Common myeloid progenitor, CD34-positive (primary cell): ENCODE measurements around the gene TAAR8.
A peak's percentile ranks its signal among the peaks of the same experiment; 100 is the strongest.
"Not testable (repeated sequence)": the region's sequence is repeated elsewhere in the genome, so short reads cannot be mapped to it uniquely, and the experiment has no call there.

Experiments
- CTCF ChIA-PET: fragments of 350-600 bp; sonication (Branson Sonifier 250); formaldehyde crosslinking; loops from one replicate; lab custom pipeline; 2021; ENCODE audit warnings: antibody characterized with exemption; lab: Charles Lee
- POLR2A ChIA-PET: fragments of 350-600 bp; sonication (Branson Sonifier 250); formaldehyde crosslinking; loops from one replicate; lab custom pipeline; 2021; ENCODE audit warnings: antibody characterized with exemption; lab: Charles Lee
- DNase-seq, 3 donors: peaks; one replicate each; pipeline versions ENCODE4 v3.0.0 to v3.0.0-alpha.2; 2013
- H3K27ac ChIP-seq, 2 experiments: 1 replicate in 1 of 2; 2 replicates in 1 of 2; pipeline ENCODE4 v1.7.0; 2013; ENCODE audit warnings: inconsistent platforms in 2 of 2, low read length in 2 of 2, mild to moderate bottlenecking in 2 of 2, low read depth in 1 of 2, moderate library complexity in 1 of 2; ENCODE audit not compliant: severe bottlenecking in 2 of 2, insufficient read depth in 1 of 2, poor library complexity in 1 of 2
- H3K27me3 ChIP-seq, 5 experiments: replicated peaks in 2 of 5; 1 replicate in 3 of 5; 2 replicates in 2 of 5; pipeline versions ENCODE4 v1.6.1 to v1.7.0; 2013; ENCODE audit warnings: low read length in 4 of 5, mild to moderate bottlenecking in 2 of 5, moderate library complexity in 2 of 5, inconsistent platforms in 1 of 5; ENCODE audit not compliant: insufficient read depth in 5 of 5, control insufficient read depth in 4 of 5
- H3K36me3 ChIP-seq, 4 experiments: 1 replicate in 2 of 4; 2 replicates in 2 of 4; pipeline versions ENCODE4 v1.6.1 to v1.7.0; 2013; ENCODE audit warnings: low read length in 3 of 4, control low read depth in 1 of 4, mild to moderate bottlenecking in 1 of 4; ENCODE audit not compliant: control insufficient read depth in 4 of 4, insufficient read depth in 4 of 4
- H3K4me1 ChIP-seq, 4 experiments: 1 replicate in 3 of 4; 2 replicates in 1 of 4; pipeline versions ENCODE4 v1.6.1 to v1.7.1; 2013; ENCODE audit warnings: low read length in 3 of 4, mild to moderate bottlenecking in 3 of 4, control low read depth in 1 of 4, inconsistent platforms in 1 of 4, moderate library complexity in 1 of 4; ENCODE audit not compliant: control insufficient read depth in 4 of 4, insufficient read depth in 4 of 4; ENCODE audit errors: control extremely low read depth in 1 of 4
- H3K4me3 ChIP-seq, 7 experiments: 1 replicate in 4 of 7; 2 replicates in 3 of 7; pipeline versions ENCODE4 v1.5.1 to v1.7.0; 2013; ENCODE audit warnings: mild to moderate bottlenecking in 7 of 7, low read length in 6 of 7, moderate library complexity in 6 of 7, inconsistent platforms in 2 of 7, low read depth in 2 of 7, control low read depth in 1 of 7; ENCODE audit not compliant: insufficient read depth in 4 of 7, control insufficient read depth in 1 of 7; ENCODE audit errors: extremely low read depth in 1 of 7
- H3K9me3 ChIP-seq, 5 experiments: 1 replicate in 4 of 5; 2 replicates in 1 of 5; pipeline versions ENCODE4 v1.6.1 to v1.7.1; 2013; ENCODE audit warnings: low read length in 4 of 5, mild to moderate bottlenecking in 2 of 5, inconsistent platforms in 1 of 5, low read depth in 1 of 5, moderate library complexity in 1 of 5; ENCODE audit not compliant: control insufficient read depth in 4 of 5, insufficient read depth in 2 of 5; ENCODE audit errors: control extremely low read depth in 1 of 5
- WGBS: methylation state at CpG from one replicate; pipeline ENCODE4 v1.1.5; 2013; ENCODE audit not compliant: insufficient coverage; 5-methylcytosine and 5-hydroxymethylcytosine counted together

The TAAR8 gene

DNA sequence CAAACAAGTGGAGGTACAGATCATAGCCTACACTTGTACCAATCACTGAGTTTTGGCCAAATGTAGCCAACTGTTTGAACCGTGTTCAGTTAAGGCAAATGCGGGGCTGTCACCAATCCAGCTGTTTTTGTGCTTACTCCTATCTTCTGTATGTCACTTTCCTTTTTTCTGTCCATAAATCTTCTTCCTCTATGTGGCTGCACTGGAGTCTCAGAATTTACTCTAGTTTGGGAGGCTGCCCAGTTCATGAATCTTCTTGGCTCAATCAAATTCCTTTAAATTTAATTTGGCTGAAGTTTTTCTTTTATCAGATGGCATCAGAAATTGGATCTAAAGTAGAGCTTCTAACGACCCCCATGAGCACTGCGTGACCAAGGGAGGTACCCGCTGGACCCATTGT lies 27.8 kb upstream of the TAAR8 start:
- 100% methylated on average over 4 of the region's 5 CpGs for WGBS
- peaks cover 0 to 2% (median 0%) of the 10 kb centered on the region in 5 experiments for H3K27me3 ChIP-seq
- no peak overlapping the region for H3K27ac ChIP-seq
- no peaks in the 10 kb centered on the region for H3K36me3 ChIP-seq
- no peaks in the 10 kb centered on the region for H3K4me1 ChIP-seq
- ChIA-PET CTCF (interaction anchor here (0.9 to 1.3 kb wide), 3 partner anchors 26 to 291 kb away, joined by 3 to 4 read pairs (median 3); no protein-coding TSS in a partner anchor), POLR2A (no interaction called here)
- no peaks in the 10 kb centered on the region for H3K9me3 ChIP-seq
- DNase-seq, result no peak
- H3K4me3 ChIP-seq, result no peak overlapping the region

DNA sequence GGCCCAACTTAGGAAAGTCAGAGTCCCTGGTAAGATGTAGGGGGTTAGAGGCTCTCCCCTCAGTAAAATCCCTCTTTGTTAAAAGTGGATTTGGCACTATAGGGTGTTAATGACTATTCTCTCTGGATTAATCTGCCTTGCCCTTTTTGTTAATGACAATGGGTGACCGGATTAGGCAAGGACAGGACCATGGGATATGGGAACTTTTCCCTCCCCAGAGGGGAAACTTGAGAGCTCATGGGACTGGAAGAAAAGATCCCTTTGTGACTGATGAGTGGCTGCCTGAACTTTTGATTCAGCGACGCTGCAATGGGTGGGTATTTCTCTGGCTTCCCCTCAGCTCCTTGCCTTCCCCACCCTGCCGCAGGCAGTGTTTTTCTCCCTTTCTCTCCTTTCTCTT lies 26.6 kb upstream of the TAAR8 start:
- Histone ChIP-seq H3K9me3 (no peaks in the 10 kb centered on the region), H3K27ac (no peak overlapping the region), H3K27me3 (peaks cover 0 to 2% (median 0%) of the 10 kb centered on the region in 5 experiments), H3K4me1 (peaks cover 0 to 2% (median 0%) of the 10 kb centered on the region in 4 experiments), H3K4me3 (no peak overlapping the region), H3K36me3 (no peaks in the 10 kb centered on the region)
- POLR2A ChIA-PET, result no interaction called here
- WGBS, result 89% methylated on average over 4 of the region's 4 CpGs
- no peak for DNase-seq
- CTCF ChIA-PET, result interaction anchor here (1.2 to 3.7 kb wide), 3 partner anchors 9 to 239 kb away, joined by 3 to 18 read pairs (median 7); no protein-coding TSS in a partner anchor

DNA sequence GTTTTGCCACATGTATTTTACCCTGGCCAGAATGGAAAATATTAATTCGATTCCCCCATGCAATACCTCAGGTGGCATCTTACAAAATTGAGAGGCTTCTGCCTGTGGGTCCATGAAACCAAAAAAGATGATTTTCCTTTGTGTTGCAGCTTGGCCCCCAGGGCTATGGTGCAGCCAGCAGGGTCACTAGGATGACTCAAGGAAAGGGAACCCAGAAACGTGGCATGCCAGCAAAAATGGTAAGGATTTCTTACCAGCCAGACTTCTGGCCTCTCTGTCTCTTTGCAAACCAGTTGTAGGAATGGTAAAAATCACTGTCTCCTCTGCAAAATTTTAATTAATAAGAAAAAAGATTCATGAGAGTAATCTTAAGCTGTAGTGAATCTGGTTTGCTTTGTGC lies 26.0 kb upstream of the TAAR8 start:
- H3K4me3 ChIP-seq, result no peak overlapping the region
- ChIA-PET CTCF (interaction anchor here (0.9 to 3.7 kb wide), 4 partner anchors 9 to 272 kb away, joined by 3 to 18 read pairs (median 5); partner anchors contain the start of genes SLC18B1 and STX7), POLR2A (no interaction called here)
- no peak for DNase-seq
- H3K4me1 ChIP-seq, result peaks cover 0 to 2% (median 0%) of the 10 kb centered on the region in 4 experiments
- 100% methylated on average over 1 of the region's 2 CpGs for WGBS
- H3K27me3 ChIP-seq, result peaks cover 0 to 2% (median 0%) of the 10 kb centered on the region in 5 experiments
- H3K36me3 ChIP-seq, result no peaks in the 10 kb centered on the region
- H3K9me3 ChIP-seq, result no peaks in the 10 kb centered on the region
- H3K27ac ChIP-seq, result no peak overlapping the region

- Histone ChIP-seq H3K27me3 (peaks cover 0 to 2% (median 0%) of the 10 kb centered on the region in 5 experiments), H3K36me3 (no peaks in the 10 kb centered on the region), H3K27ac (no peak overlapping the region), H3K4me3 (no peak overlapping the region), H3K4me1 (peaks cover 0 to 2% (median 0%) of the 10 kb centered on the region in 4 experiments), H3K9me3 (no peaks in the 10 kb centered on the region)
- 97% methylated on average over 6 of the region's 6 CpGs for WGBS
- DNase-seq, result no peak
- ChIA-PET POLR2A (no interaction called here), CTCF (interaction anchor here (0.8 to 3.7 kb wide), 7 partner anchors 11 to 237 kb away, joined by 3 to 18 read pairs (median 3); no protein-coding TSS in a partner anchor)
Observed at GRCh38 chr6:132527791-132528190, 24.7 kb upstream of the TAAR8 start.

GRCh38 chr6:132530293-132530974 lies 22.0 kb upstream of the TAAR8 start:
- DNase-seq, result peak; percentile 73 to 84 (median 79)
- Histone ChIP-seq H3K27ac (no peak overlapping the region), H3K36me3 (no peaks in the 10 kb centered on the region), H3K4me1 (peaks cover 0 to 2% (median 0%) of the 10 kb centered on the region in 4 experiments), H3K4me3 (peak overlapping the region in 3 of 7 experiments; percentile 26 to 54 (median 32)), H3K27me3 (peaks cover 0 to 2% (median 0%) of the 10 kb centered on the region in 5 experiments), H3K9me3 (peaks cover 0 to 4% (median 0%) of the 10 kb centered on the region in 5 experiments)
- POLR2A ChIA-PET, result no interaction called here
- 0% methylated on average over 1 of the region's 9 CpGs for WGBS
- CTCF ChIA-PET, result interaction anchor here (0.7 to 2.5 kb wide), 16 partner anchors 10 to 286 kb away, joined by 3 to 7 read pairs (median 3); partner anchors contain the start of gene STX7

DNA sequence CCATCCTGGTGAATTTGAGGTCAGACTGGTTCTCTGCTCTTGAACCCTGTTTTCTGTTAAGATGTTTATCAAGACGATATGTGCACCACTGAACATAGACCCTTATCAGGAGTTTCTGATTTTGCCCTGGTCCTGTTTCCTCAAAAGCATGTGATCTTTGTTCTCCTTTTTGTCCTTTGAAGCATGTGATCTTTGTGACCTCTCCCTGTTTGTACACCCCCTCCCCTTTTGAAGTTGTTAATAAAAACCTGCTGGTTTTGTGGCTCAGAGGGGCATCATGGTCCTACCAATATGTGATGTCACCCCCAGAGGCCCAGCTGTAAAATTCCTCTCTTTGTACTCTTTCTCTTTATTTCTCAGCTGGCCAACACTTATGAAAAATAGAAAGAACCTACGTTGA lies 17.9 kb upstream of the TAAR8 start:
- POLR2A ChIA-PET, CTCF ChIA-PET, H3K4me1 ChIP-seq, H3K36me3 ChIP-seq, DNase-seq, H3K4me3 ChIP-seq, H3K27me3 ChIP-seq, H3K27ac ChIP-seq, H3K9me3 ChIP-seq: not testable (repeated sequence)
- 73% methylated on average over 1 of the region's 2 CpGs for WGBS

- CTCF ChIA-PET, result no interaction called here
Observed at GRCh38 chr6:132537145-132537544, 15.3 kb upstream of the TAAR8 start.

More at GRCh38 chr6:132537145-132537544, 15.3 kb upstream of the TAAR8 start:
- H3K36me3 ChIP-seq, result no peaks in the 10 kb centered on the region
- peaks cover 0 to 2% (median 2%) of the 10 kb centered on the region in 5 experiments for H3K27me3 ChIP-seq
- WGBS, result 100% methylated on average over 1 of the region's 3 CpGs
- H3K9me3 ChIP-seq, result peaks cover 0 to 4% (median 0%) of the 10 kb centered on the region in 5 experiments
- H3K4me3 ChIP-seq, result no peak overlapping the region
- H3K4me1 ChIP-seq, result no peaks in the 10 kb centered on the region
- DNase-seq, result no peak
- no peak overlapping the region for H3K27ac ChIP-seq
- POLR2A ChIA-PET, result no interaction called here
